ENCODE data around the gene ASXL3. TPM values are rescaled to one million over a fixed set of nuclear protein-coding genes. Genes with fewer than 3 reads are reported as not detected.

The ASXL3 gene
- total RNA-seq, 4 donors from 2014 or later = 0.44 to 1.5 (median 0.58) TPM

DNA sequence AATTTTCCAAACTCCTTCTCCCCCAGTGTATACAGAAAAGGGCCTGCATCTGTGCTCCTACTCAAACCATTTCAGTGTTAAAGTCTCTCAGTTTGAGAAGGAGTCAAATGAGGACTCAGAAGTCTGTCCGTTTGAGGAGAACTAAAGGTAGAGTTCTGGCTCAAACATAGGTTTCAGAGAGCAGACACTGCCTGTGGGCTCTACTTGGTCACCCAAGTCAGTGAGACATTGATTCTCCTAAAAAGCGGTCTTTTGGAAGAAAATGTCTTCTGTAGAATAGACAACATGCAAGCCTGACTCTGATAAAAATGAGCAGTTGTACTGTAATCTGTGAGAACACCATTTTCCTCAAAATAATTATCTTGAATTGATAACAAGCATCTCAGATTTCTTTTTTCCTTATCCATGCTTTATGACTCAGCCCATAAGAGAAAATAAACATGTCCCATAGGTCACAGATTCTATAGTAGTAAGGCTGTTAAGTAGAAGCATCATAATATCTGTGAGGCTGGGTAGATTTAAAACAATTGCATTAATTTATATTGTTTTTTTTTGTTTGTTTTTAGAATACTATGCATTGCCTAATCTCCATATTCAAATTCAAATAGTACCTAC lies 82.8 kb downstream of the ASXL3 start:
- TF ChIP-seq, protein P1, sequence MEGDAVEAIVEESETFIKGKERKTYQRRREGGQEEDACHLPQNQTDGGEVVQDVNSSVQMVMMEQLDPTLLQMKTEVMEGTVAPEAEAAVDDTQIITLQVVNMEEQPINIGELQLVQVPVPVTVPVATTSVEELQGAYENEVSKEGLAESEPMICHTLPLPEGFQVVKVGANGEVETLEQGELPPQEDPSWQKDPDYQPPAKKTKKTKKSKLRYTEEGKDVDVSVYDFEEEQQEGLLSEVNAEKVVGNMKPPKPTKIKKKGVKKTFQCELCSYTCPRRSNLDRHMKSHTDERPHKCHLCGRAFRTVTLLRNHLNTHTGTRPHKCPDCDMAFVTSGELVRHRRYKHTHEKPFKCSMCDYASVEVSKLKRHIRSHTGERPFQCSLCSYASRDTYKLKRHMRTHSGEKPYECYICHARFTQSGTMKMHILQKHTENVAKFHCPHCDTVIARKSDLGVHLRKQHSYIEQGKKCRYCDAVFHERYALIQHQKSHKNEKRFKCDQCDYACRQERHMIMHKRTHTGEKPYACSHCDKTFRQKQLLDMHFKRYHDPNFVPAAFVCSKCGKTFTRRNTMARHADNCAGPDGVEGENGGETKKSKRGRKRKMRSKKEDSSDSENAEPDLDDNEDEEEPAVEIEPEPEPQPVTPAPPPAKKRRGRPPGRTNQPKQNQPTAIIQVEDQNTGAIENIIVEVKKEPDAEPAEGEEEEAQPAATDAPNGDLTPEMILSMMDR (IDR thresholded peaks at IDR 0.05; ENCODE audit: low read depth) = no peak

DNA sequence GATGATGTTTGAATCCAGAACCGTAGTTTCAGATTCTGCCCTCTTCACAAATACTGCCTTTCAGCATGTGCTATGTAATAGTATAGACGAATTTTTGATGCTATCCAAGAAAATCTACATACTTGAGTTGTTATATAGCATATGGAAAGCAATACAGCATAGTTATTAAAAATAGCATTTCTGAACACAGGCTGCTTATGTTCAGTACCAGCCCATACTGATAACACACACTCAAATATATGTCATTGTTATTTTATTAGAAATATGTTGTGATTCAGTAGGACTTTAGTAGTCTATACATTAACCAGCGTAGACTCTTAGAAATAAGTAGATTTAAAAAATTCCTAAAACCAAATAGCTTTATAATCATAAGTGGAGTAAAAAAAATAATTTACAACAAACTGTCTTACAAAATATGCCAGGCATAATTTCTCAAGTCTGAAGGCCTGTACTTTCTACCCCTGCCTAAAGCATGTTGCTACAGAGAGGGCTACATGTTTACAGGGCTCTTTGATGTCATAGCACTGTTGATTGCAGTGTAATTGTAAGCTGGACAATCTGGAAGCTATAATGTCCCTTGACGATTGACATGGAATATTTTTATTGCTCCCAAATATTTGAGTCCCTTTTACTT lies 86.3 kb downstream of the ASXL3 start:
- TF ChIP-seq, protein P1 (IDR thresholded peaks at IDR 0.05; ENCODE audit: low read depth) = no peak

DNA sequence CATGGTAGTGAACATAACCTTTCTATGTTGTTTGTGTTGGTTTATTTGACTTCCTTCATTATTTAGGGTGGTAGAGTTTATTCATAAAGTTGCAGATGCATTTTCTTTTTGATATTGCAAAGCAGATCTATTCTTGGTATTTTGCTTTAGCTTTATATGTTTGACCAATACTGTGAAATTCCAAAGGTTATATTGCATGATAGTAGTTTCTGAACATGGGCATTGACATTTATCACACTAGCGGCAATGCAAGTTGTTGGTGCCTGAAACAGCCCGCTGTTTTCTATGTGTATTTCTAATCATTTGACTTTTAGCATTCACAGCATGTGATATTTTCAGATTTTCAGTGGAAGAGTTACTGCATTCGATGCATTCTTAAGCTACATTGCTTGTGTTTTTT lies 87.2 kb downstream of the ASXL3 start:
- TF ChIP-seq, protein P1 (IDR thresholded peaks at IDR 0.05; ENCODE audit: low read depth) = no peak

DNA sequence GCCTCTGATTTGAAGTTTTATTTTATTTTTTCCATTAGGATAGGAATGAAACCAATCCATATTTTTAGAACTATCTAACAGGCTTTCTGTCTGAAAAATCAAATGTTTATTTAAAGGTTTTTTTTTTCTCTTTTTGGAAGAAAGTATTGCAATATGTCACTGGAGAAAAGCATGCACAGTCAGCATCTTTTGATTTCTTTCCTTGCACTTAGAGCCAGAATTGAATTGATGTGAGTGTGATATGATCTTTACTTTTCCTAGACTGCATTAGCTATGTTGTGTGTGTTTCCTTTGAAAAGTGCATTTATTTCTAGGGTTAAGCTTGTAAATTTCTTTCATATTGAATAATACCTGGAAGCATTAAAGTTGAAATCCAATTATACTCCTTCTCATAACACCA lies 87.6 kb downstream of the ASXL3 start:
- TF ChIP-seq, protein P1 (IDR thresholded peaks at IDR 0.05; ENCODE audit: low read depth) = no peak

DNA sequence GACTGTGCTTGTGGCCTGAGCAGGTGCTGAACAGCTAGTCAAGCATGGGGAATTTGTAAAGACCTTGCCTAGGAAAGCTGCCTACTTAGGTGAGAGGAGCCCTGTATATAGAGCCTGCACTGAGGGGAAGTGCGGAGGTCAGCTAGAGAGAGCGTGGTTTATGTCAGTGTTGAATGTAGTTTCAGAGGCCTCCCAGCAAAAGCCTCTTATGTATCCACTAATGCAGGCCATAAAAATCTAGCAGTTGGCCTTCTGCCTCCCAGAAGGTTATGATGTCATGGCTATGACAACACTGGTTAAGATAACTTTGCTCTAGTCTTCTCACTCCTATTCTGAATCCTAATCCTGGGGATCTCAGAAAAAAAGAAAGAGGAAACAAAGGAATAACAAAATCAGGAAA lies 88.9 kb downstream of the ASXL3 start:
- TF ChIP-seq, protein P1 (IDR thresholded peaks at IDR 0.05; ENCODE audit: low read depth) = no peak

DNA sequence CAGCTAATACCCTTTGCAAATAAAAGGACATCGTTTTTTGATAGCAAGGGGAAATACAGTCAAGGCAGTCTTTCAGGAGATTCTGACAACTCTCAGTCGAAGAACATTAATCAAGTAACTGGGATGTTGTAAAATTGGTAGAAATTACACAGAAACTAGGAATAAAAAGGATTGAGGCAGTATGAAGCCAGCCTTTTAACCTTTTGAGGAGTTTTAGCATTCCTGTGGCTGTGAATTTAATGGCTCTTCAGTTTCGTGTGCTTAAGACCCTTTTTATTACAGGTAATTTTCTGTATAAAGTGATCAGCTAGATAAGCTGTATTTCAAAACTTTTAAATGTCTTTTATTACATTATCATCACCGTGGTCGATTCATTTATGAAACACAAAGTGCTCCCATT lies 91.6 kb downstream of the ASXL3 start:
- TF ChIP-seq, protein P1 (IDR thresholded peaks at IDR 0.05; ENCODE audit: low read depth) = no peak

DNA sequence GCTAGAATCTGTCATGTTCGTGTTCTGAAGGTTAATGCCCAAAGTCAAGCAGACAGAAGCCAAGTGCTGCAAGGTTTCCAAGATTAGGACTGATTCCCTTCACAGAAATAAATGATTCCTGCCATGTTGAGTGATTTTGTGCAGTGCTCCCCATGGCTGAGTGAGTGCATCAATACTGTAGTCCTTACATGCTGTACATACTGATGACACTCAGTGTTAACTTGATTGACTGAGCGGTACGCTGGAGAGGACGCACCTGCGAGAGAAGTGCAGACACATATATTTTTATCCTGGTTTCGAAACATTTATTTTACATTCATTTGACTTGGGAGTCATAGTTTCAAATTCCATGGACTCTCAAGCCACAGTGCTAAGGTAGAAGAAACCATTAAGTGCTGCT lies 92.0 kb downstream of the ASXL3 start:
- TF ChIP-seq, protein P1 (IDR thresholded peaks at IDR 0.05; ENCODE audit: low read depth) = no peak
